Measurements from ENCODE around the gene MLYCD. TPM values are rescaled to one million over a fixed set of nuclear protein-coding genes. Genes with fewer than 3 reads are reported as not detected.

MLYCD gene
- total RNA-seq, 4 donors from 2014 or later: 10.8 to 20.2 (median 13.7) TPM

- Histone ChIP-seq H3K4me3 (no peak overlapping the region), H3K27me3 (no peaks in the 10 kb centered on the region), H3K4me1 (no peaks in the 10 kb centered on the region), H3K9me3 (no peaks in the 10 kb centered on the region), H3K36me3 (peaks cover 0 to 4% (median 0%) of the 10 kb centered on the region in 4 donors), H3K27ac (no peak overlapping the region)
- DNase-seq: no peak
- in situ Hi-C loops (cut with MboI; ENCODE audit: low pct_ligation_motif_present in 1 of 4, low pct_unique_long_range_greater_than_20kb in 1 of 4, low sequenced_read_pairs in 3 of 4): loop anchor here in 3 of 4 donors (25.0 kb wide), 3 partner anchors 101 to 526 kb away; partner anchors contain the start of genes ADAD2 (in 1 of the 3) and TAF1C (in 1 of the 3)
- whole genome bisulfite sequencing, 2 donors (ENCODE audit: low coverage in 1 of 2): 92% methylated on average over 5 of the region's 5 CpGs; no CpG with 5 or more reads in 1 of the 2 donors
- intact Hi-C loops (cut with DNase I; ENCODE audit: low total_unique reads): loop anchor here (5.0 kb wide), 1 partner anchor 101 kb away; no protein-coding TSS in a partner anchor
- no peak for TF ChIP-seq EP300 (IDR thresholded peaks at IDR 0.05; ENCODE audit: low read depth)
- TF ChIP-seq POLR2A (IDR thresholded peaks at IDR 0.05): no peak
- no peak for TF ChIP-seq POLR2AphosphoS5 (IDR thresholded peaks at IDR 0.05)
- no peak for TF ChIP-seq CTCF (IDR thresholded peaks at IDR 0.05)
Observed at GRCh38 chr16:83961591-83961990, 62.7 kb downstream of the MLYCD start.

GRCh38 chr16:83963277-83964119 lies 64.6 kb downstream of the MLYCD start:
- in situ Hi-C loops (cut with MboI; ENCODE audit: low pct_ligation_motif_present in 1 of 4, low pct_unique_long_range_greater_than_20kb in 1 of 4, low sequenced_read_pairs in 3 of 4) (loop anchor here in 3 of 4 donors (25.0 kb wide), 3 partner anchors 99 to 524 kb away; partner anchors contain the start of genes ADAD2 (in 1 of the 3) and TAF1C (in 1 of the 3)), intact Hi-C loops (cut with DNase I; ENCODE audit: low total_unique reads) (loop anchor here (5.0 kb wide), 1 partner anchor 99 kb away; no protein-coding TSS in a partner anchor)
- peaks cover 0 to 4% (median 0%) of the 10 kb centered on the region in 4 donors for H3K36me3 ChIP-seq
- H3K4me1 ChIP-seq: no peaks in the 10 kb centered on the region
- no peak overlapping the region for H3K4me3 ChIP-seq
- TF ChIP-seq POLR2A (IDR thresholded peaks at IDR 0.05) (no peak), EP300 (IDR thresholded peaks at IDR 0.05; ENCODE audit: low read depth) (no peak)
- no peak overlapping the region for H3K27ac ChIP-seq
- no peaks in the 10 kb centered on the region for H3K27me3 ChIP-seq
- 84 to 90% methylated on average over 5 to 22 of the region's 22 CpGs for WGBS, 2 donors (ENCODE audit: low coverage in 1 of 2)
- no peak for DNase-seq
- H3K9me3 ChIP-seq: no peaks in the 10 kb centered on the region

GRCh38 chr16:83964684-83965443 lies 65.9 kb downstream of the MLYCD start:
- H3K27me3 ChIP-seq: peaks cover 13% of the 10 kb centered on the region
- H3K9me3 ChIP-seq: no peaks in the 10 kb centered on the region
- H3K27ac ChIP-seq: no peak overlapping the region
- intact Hi-C loops (cut with DNase I; ENCODE audit: low total_unique reads): loop anchor here (5.0 kb wide), 1 partner anchor 97 kb away; no protein-coding TSS in a partner anchor
- DNase-seq: no peak
- no peak overlapping the region for H3K4me3 ChIP-seq
- in situ Hi-C loops (cut with MboI; ENCODE audit: low pct_ligation_motif_present in 1 of 4, low pct_unique_long_range_greater_than_20kb in 1 of 4, low sequenced_read_pairs in 3 of 4): loop anchor here in 3 of 4 donors (25.0 kb wide), 3 partner anchors 97 to 522 kb away; partner anchors contain the start of genes ADAD2 (in 1 of the 3) and TAF1C (in 1 of the 3)
- no peaks in the 10 kb centered on the region for H3K4me1 ChIP-seq
- WGBS, 2 donors (ENCODE audit: low coverage in 1 of 2): 92% methylated on average over 25 of the region's 26 CpGs; no CpG with 5 or more reads in 1 of the 2 donors
- TF ChIP-seq EP300 (IDR thresholded peaks at IDR 0.05; ENCODE audit: low read depth) (no peak), POLR2AphosphoS5 (IDR thresholded peaks at IDR 0.05) (no peak), POLR2A (IDR thresholded peaks at IDR 0.05) (no peak), CTCF (IDR thresholded peaks at IDR 0.05) (no peak)
- H3K36me3 ChIP-seq: no peaks in the 10 kb centered on the region

GRCh38 chr16:83965444-83966152 lies 66.7 kb downstream of the MLYCD start:
- Histone ChIP-seq H3K27ac (no peak overlapping the region), H3K27me3 (peaks cover 16% of the 10 kb centered on the region), H3K9me3 (no peaks in the 10 kb centered on the region), H3K4me1 (no peaks in the 10 kb centered on the region), H3K4me3 (no peak overlapping the region), H3K36me3 (no peaks in the 10 kb centered on the region)
- no peak for TF ChIP-seq POLR2A (IDR thresholded peaks at IDR 0.05)
- TF ChIP-seq EP300 (IDR thresholded peaks at IDR 0.05; ENCODE audit: low read depth): no peak
- in situ Hi-C loops (cut with MboI; ENCODE audit: low pct_ligation_motif_present in 1 of 4, low pct_unique_long_range_greater_than_20kb in 1 of 4, low sequenced_read_pairs in 3 of 4) (loop anchor here in 3 of 4 donors (25.0 kb wide), 3 partner anchors 97 to 522 kb away; partner anchors contain the start of genes ADAD2 (in 1 of the 3) and TAF1C (in 1 of the 3)), intact Hi-C loops (cut with DNase I; ENCODE audit: low total_unique reads) (no loop called here)
- DNase-seq: no peak
- WGBS, 2 donors (ENCODE audit: low coverage in 1 of 2): 94% methylated on average over 36 of the region's 36 CpGs; no CpG with 5 or more reads in 1 of the 2 donors
